Stimulated activated CD8-positive, alpha-beta memory T cell treated with anti-CD3 and anti-CD28 coated beads, Interleukin-12 subunit alpha, Interleukin-12 subunit beta, amount 100 ng/mL, for 24 hours (primary cell): ENCODE results near the gene TMEM253.

Experiments used
- DNase-seq: peaks from one replicate; pipeline ENCODE4 v3.0.0-alpha.2; 2020; ENCODE audit errors: extremely low read depth

Gene TMEM253

DNA sequence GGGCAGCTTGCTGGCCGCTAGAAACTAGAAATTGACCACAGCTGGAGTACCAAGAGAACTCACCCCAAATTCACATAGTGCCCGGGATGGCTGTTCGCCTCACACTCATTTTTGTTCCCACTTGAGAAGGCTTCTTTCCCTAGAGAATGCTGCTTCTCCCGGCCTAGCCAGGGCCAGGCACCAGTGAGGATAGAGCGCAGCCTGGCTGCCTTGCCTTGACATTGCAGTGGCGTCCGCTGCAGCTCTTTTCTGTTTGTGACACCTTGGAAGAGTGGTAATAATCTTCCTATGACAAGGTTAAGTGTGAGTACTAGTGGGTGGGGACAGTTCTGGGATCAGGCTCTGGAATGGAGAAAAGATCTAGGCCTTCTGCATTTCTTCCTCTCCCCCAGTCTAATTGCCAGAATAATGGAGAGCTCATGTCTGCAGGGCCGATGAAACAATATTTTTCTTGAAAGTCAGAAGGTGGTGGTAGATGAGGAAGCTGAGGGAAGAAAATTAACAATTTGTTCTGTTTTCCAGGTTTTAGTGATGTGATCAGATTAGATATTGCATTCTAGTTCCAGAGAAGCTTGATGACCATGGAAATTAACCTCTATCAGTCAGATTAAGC lies 3.7 kb downstream of the TMEM253 start:
- DNase-seq = no peak

DNA sequence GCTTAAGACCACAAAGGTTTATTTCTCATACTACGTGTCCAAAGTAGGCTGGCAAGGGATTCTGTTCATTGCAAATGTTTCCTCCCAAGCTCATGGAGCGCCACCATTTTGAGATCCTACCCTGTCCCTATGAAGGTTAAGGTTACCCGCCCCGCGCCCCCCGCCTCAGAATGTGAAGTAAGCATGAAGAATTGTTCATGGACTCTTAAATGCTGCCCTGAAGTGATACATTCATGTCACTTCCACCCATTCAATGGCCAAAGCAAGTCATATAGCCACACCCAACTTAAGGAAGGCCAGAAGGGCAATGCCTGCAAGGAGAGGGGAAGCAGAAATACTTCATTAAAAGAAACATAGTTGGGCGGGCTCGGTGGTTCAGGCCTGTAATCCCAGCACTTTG lies 4.2 kb downstream of the TMEM253 start:
- DNase-seq = no peak

DNA sequence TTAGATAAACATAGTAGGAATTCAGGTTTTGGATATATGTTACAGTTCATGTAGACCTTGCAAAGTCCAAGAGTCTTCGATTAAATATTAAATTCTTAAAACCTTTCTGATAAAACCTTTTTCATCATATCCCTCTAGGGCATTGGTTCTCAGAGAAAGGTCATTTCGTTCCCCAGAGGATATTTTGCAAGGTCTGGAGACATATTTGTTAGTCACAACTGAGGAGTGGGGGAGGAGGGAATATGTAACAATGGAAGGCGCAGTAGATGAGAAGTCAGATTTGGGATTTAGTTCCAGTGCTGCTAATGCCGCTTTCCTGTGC lies 5.3 kb downstream of the TMEM253 start:
- no peak for DNase-seq

DNA sequence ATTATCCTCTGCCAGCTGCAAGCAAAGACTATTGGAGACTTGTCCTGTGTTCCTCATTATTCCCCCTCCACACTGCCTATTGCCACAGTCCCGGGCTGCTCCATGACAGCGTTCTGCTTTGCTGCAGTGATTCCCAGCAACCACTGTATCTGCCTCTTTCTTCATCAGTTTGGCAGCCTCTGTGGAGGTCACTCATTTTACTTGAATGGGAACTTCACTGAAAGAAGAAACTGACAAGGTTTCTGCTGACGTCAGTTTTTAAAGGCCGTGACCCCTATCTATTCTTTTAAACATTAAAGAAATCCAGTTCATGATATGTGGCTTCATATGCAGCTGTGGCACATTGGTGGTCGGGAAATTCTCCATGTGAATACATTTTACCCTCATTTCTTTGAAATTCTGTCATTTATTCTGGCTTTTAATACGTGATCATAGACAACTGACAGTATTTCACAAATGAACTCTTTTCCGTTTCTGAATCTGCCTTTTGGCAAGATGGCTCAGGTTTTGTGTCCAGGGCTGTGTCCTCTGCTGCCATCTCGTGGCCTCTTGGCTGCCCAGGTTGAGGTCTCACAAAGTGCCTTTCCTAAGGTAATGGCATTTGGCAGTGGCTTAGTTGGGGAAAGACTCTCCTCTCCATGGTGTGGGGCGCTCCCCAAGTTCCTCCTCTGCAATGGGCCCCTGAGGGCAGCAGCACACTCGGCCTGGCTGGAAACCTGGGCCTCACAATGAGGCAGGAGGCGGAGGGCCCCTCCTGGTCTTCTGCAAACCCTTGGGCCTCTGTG lies 5.8 kb downstream of the TMEM253 start:
- no peak for DNase-seq

DNA sequence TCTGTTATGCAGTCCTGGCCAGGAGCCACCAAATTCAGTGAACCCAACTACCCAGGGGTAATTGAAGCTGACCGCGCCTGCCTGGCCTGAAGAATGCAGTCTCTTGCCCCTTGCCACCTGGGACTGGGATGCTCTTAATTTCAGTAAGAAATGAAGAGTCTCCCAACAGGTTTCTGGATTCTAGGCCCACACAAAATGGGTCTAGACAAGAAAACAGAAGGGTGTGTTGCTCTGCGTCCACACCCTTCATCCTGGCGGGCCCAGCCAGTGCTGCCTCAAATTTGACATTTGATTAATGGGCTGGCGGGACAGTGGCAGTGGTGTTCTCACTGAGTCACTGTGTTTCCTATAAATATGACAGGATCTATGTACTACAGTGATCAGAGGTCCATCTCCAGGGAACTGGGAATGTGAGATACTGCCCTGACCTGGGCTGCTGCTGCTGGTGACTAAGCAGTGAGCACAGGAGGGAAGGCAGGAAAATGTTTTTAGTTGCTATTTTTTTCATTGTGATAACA lies 6.5 kb downstream of the TMEM253 start:
- DNase-seq = no peak

DNA sequence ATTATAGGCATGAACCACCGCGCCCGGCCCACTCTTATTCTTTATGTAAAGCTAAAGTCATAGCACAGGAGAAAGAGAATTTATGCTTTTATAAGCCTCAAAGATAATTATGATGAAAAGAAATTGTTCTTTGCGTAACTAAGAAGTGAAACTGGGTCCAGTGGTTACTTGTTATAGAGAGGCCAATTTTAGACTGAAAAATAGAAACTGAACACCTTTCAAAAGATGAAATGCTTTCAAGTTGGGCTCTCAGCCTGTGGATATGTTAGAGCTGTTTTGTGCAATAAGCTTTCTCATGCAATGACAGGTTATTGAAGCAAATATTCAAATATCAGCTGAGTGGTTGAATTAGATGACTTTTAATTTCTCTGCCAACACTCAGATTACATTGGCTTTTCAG lies 7.9 kb downstream of the TMEM253 start:
- DNase-seq = no peak

DNA sequence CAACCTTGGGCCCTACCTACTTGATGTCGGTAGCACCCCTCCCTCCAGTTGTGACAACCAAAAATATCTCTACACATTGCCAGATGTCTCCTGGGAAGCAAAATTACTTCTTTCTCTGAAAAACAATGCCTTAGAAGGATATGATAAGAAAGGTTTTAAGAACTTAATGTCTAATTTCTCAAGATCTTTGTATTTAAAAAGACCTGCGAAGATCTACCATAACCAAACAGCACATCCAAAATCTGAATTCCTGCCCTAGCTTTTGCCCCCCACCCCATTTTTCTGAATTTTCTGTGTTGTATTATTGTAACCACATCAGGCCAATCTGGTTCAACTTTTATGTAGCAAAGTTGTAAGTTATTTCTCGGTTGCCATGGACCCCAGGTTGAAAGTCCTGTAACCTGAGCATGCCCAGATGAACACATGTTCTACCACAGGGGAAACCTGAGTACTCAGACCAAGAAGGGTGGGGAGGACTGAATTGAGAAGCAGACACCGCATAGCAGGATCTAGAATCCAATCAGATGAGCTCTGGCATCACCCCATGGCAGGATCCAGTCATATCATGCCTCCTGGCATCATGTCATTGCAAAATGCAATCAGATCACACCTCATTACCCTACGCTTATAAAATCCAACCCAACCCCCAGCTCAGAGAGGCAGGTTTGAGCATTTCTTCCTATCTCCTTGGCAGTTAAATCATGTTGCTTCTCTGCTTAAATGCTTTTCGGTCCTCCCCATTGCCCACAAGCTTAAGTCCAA lies 8.7 kb downstream of the TMEM253 start:
- DNase-seq = no peak

DNA sequence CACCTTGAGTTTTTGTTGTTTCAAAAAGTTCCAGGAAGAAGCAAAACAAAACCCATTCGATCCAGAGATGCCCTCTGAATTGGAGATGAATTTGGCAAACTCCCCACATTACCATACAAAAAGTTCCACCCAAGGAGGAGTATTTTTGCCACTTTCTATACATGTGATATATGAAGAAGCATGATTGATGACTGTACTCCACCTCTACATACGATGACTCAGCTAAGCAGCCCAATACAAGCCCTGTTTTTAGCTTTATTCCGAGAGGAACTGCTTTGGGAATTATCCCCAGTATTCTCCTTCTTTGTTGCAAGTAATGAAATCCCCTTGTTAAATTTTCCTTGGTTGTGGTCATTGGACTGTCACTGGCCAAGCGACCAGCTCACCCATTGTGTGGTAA lies 11.4 kb downstream of the TMEM253 start:
- DNase-seq = no peak

DNA sequence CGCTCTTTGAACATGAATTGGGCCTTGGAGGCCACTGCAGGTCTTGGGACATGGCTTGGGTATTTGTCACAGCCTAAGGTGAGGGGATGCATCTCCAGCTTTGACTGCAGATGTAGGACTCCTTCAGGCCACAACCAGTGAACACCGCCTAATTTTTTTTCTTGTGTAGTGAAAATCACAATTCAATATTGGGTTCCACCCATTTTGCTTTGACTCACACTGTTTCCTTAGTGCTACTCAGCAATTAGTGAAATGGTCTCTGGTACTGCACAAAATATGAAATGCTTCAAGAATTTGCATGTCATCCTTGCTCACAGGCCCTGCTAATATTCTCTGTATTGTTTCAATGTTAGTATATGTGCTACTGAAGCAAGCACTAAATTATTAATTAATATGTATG lies 12.5 kb downstream of the TMEM253 start:
- DNase-seq = no peak

DNA sequence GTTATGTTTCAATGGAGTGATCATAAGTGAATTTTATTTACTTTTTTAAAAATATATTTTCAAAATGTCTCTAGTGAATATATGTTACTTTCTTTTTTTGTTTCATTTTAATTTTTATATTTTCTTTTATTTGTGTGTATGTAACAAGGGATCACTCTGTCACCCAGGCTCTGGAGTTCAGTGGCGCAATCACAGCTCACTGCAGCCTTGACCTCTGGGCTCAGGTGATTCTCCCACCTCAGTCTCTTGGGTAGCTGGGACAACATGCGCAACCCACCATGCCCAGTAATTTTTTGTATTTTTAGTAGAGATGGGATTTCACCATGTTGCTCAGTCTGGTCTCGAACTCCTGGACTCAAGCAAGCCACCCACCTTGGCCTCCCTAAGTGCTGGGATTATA lies 18.1 kb downstream of the TMEM253 start:
- DNase-seq = no peak

DNA sequence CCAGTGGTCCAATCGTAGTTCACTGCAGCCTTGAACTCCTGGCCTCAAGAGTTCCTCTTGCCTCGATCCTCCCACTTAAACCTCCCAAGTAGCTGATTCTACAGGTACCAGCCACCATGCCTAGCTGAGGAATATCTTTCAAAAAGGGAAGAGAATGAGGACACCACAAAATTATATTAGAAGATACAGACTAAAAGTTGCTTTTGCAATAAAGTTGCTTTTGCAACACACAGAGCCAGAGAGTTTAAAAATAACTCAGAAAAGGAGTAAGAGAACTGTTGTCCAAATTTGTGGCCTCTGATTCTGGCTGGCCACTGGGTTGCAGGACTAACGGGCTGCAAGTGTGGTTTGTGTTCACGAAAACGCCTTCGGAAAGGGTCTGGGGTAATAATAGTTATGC lies 19.8 kb downstream of the TMEM253 start:
- DNase-seq = no peak

DNA sequence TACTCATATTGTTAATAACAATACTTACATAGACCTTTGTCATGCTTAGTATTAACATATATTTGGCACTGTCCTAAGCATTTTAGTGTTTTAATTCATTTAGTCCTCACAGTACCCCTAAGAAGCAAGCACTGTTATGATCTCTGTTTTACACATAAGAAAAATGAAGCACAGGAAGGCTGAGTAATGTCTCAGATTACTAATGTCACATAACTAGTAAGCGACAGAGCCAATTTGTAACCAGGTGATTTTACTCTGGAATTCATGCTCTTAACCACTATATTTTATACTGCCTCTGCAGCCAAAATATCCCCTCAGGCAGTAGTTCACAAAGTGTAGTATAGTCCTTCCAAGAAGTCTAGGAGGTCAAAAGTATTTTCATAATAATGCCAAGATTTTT lies 20.3 kb downstream of the TMEM253 start:
- no peak for DNase-seq

DNA sequence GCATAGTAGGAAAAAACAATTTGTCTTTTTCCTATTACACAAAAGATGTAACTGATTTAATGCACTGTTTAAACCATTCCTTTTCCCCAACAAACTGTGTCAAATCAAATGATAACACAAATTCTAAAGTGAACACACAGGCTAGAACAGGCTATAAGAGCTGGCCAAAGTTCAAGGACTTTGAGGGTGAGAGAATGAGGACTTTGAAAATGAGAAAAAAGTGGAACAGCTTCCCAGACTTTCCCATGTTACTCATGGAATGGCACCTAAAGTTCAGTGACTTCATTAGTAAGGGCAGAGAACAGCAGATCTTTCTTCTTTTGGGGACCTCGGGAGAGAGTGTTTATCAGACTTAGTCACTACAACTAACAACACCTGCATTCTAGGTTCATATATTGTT lies 22.6 kb downstream of the TMEM253 start:
- no peak for DNase-seq

DNA sequence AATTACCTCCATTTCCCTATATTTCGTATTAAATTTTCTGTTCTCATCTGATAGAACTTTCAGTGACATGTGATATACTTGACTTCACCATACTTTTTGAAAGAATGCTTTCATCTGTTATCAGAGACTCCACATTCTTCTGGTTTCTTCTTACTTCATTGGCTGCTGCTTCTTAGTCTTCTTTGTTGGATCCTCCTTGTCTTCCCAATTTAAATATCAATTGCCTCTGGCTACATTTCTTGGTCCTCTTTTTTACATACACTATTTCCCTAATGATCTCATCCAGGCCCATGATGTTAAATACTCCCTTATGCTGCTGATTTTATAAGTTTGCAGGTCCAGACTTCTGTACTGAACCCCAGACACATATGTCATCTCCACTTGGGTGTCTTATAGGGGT lies 33.0 kb downstream of the TMEM253 start:
- DNase-seq = no peak

DNA sequence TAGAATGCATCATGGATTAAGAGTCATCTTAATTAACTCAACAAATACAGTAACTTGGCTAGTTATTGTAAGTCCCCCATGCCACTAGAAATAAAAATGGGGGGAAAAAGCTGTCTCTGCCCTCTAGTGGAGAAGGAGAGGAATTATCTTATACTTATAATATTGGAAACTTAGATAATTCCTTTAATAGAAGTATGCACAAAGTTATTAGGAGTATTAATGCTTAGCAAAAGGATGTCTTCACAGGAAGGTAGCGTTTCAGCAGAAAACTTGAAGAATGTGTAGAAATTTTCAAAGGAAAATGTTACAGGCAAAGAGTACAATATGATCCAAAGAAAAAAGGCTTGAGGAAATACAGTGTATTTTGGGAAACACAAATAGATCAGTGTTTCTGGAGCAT lies 35.2 kb downstream of the TMEM253 start:
- DNase-seq = no peak

DNA sequence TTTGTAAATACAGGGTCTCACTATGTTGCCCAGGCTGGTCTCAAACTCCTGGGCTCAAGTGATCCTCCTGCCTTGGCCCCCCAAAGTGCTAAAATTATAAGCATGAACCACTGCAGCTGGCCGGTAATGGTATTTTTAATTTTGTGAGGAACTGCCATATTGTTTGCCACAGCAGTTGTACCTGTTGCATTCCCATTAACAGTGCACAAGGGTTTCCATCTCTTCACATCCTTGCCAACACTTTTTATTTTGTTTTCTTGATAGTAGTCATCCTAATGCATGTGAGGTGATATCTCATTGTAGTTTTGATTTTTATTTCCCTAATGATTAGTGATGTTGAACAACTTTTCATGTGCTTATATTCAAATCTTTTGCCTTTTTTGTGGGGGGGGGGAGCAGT lies 41.5 kb downstream of the TMEM253 start:
- no peak for DNase-seq

DNA sequence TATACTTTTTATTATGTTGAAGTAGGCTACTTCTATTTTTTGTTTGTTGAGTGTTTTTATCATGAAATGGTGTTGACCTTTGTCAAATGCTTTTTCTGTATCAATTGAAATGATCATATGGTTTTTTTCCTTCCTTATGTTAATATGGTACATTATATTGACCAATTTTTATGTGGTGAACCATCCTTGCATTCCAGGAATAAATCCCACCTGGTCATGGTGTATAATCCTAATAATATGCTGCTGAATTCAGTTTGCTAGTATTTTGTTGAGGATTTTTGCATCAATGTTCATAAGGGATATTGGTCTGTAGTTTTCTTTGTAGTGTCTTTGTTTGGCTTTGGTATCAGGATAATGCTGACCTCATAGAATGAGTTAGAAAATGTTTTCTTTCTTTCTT lies 44.6 kb downstream of the TMEM253 start:
- no peak for DNase-seq

DNA sequence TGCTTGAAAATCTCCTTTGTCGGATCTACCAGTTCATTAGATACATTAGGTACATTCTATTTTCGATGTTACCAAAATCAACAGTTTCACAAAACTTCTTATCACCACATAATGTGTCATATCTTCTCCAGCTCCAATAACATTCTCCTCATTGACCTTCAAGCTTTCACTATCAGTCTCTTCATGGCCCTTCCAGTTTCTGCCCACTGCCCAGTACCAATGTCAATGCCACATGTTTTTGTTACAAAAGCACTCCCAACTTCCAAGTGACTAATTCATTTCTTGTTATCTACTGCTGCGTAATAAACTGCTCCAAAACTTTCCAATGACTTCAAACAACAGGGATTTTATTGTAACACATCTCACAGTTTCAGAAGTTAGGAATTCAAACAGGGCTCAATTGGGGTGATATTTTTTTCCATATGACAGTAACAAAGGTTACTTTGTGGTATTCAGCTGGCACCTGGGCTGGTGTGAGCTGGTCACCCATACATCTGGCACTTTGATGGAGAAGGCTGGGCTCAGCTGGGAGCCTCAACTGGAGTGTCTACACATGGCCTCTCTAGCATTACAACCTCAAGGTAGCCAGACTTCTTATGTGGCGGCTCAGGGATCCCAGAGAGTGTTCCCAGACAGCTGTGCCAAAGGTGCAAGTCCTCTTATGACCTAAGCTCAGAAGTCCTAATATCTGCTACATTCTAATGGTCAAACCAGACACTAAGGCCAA lies 48.9 kb downstream of the TMEM253 start:
- DNase-seq = no peak
